Measurements from ENCODE around the gene ZFP36L1.

Gene ZFP36L1

GRCh38 chr14:68784226-68784910, 8.5 kb downstream of the ZFP36L1 start:
- no peak for DNase-seq (ENCODE audit: low read depth, low spot score)

GRCh38 chr14:68783408-68784225, 9.2 kb downstream of the ZFP36L1 start:
- no peak for DNase-seq (ENCODE audit: low read depth, low spot score)

- no peak for DNase-seq (ENCODE audit: low read depth, low spot score)
Measured at GRCh38 chr14:68782091-68782981, 10.5 kb downstream of the ZFP36L1 start.

- no peak for DNase-seq (ENCODE audit: low read depth, low spot score)
Measured at GRCh38 chr14:68781161-68782021, 11.5 kb downstream of the ZFP36L1 start.

GRCh38 chr14:68780358-68781160, 12.3 kb downstream of the ZFP36L1 start:
- no peak for DNase-seq (ENCODE audit: low read depth, low spot score)

GRCh38 chr14:68779761-68780323, 13.0 kb downstream of the ZFP36L1 start:
- DNase-seq (ENCODE audit: low read depth, low spot score) = no peak

- no peak for DNase-seq (ENCODE audit: low read depth, low spot score)
Measured at GRCh38 chr14:68777644-68778043, 15.2 kb downstream of the ZFP36L1 start.

- no peak for DNase-seq (ENCODE audit: low read depth, low spot score)
Measured at GRCh38 chr14:68775614-68776126, 17.2 kb downstream of the ZFP36L1 start.

- DNase-seq (ENCODE audit: low read depth, low spot score) = no peak
Measured at GRCh38 chr14:68774771-68775613, 17.9 kb downstream of the ZFP36L1 start.

- DNase-seq (ENCODE audit: low read depth, low spot score) = no peak
Measured at GRCh38 chr14:68772761-68773381, 20.0 kb downstream of the ZFP36L1 start.

- DNase-seq (ENCODE audit: low read depth, low spot score) = no peak
Measured at GRCh38 chr14:68771631-68772030, 21.2 kb downstream of the ZFP36L1 start.

GRCh38 chr14:68770553-68771286, 22.1 kb downstream of the ZFP36L1 start:
- no peak for DNase-seq (ENCODE audit: low read depth, low spot score)

- DNase-seq (ENCODE audit: low read depth, low spot score) = no peak
Measured at GRCh38 chr14:68770051-68770450, 22.8 kb downstream of the ZFP36L1 start.

- no peak for DNase-seq (ENCODE audit: low read depth, low spot score)
Measured at GRCh38 chr14:68768316-68768715, 24.6 kb downstream of the ZFP36L1 start.

- DNase-seq (ENCODE audit: low read depth, low spot score) = no peak
Measured at GRCh38 chr14:68767248-68767645, 25.6 kb downstream of the ZFP36L1 start.

GRCh38 chr14:68766299-68767247, 26.3 kb downstream of the ZFP36L1 start:
- no peak for DNase-seq (ENCODE audit: low read depth, low spot score)

Measured in smooth muscle cell of the brain vasculature (primary cell).